Breast epithelium (tissue), 3 donors: ENCODE results near the gene CIT.

ENCODE experiments used
- POLR2A ChIP-seq: fragments of 450-650 bp; IDR thresholded peaks from one replicate; pipeline ENCODE4 v1.6.1; 2016; ENCODE audit warnings: antibody characterized with exemption, mild to moderate bottlenecking, moderate library complexity
- POLR2AphosphoS5 ChIP-seq, 3 donors: sonication (generic); formaldehyde crosslinking; IDR thresholded peaks; one replicate each; pipeline ENCODE4 v1.6.1; 2017; ENCODE audit warnings: antibody characterized with exemption in 3 of 3
- TF ChIP-seq, protein P1 (sequence below), 3 donors: fragments of 450-650 bp; IDR thresholded peaks; one replicate each; pipeline ENCODE4 v1.5.1; 2016 to 2017; ENCODE audit warnings: antibody characterized with exemption in 3 of 3, mild to moderate bottlenecking in 3 of 3, moderate library complexity in 3 of 3

DNA sequence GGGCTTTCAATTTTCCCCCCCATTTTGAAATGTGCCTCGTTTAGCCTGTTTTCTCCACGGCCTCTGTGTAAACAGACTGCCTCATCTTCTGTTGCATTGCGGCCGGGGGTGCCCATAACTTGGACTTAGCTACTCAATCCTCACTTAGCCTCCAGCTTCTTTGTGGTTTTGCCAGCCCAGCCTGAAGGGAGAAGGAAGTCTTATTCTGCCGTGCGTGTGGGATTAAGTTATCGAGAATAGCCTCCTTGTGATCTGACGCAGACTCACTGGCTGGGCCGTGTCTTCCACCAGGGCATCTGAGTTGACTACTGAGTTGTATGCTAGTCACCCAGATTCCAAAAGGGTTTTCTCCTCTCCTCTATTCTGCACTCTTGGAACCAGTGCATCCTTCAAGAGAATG, 201.1 kb downstream of the CIT start:
- TF ChIP-seq, protein P1, sequence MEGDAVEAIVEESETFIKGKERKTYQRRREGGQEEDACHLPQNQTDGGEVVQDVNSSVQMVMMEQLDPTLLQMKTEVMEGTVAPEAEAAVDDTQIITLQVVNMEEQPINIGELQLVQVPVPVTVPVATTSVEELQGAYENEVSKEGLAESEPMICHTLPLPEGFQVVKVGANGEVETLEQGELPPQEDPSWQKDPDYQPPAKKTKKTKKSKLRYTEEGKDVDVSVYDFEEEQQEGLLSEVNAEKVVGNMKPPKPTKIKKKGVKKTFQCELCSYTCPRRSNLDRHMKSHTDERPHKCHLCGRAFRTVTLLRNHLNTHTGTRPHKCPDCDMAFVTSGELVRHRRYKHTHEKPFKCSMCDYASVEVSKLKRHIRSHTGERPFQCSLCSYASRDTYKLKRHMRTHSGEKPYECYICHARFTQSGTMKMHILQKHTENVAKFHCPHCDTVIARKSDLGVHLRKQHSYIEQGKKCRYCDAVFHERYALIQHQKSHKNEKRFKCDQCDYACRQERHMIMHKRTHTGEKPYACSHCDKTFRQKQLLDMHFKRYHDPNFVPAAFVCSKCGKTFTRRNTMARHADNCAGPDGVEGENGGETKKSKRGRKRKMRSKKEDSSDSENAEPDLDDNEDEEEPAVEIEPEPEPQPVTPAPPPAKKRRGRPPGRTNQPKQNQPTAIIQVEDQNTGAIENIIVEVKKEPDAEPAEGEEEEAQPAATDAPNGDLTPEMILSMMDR (IDR thresholded peaks at IDR 0.05), result no peak
- TF ChIP-seq POLR2AphosphoS5 (IDR thresholded peaks at IDR 0.05), result no peak
- TF ChIP-seq POLR2A, result no peak
